ENCODE measurements around the gene PAX2. TPM values are rescaled to one million over a fixed set of nuclear protein-coding genes. Genes with fewer than 3 reads are reported as not detected.

Gene PAX2
- total RNA-seq, 1 donor from 2014 or later: not detected

DNA sequence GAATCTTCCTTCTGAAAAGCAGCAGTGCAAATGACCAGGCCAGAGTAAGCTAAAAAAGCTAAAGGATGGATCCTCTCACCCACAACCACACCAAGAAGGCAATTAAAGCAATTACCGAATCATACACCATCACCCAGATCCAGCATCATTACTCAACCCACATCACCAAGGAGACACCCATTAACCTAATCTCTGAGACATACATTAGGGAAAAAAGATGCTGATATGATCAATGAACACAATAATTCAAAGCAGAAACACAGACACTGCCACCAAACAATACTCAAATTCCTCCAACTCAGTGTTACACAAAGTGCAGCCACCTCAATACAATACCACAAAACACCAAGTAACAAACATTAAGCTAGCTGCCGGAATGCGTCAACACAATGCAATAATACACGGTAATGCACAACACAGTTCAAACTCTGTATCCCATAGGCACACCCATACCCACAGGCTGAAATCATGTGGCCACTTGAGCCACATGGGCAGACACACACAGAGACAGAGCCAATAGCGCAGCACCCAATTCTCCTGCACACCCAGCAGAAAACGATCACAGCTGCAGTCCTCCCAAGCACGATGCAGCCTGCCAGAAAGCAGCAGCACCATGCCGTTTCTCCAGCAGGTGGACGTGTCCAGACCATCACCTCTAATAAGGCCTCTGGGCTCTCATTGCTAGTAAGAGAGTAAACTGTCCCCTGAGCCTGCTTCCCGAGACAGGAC lies 21.5 kb downstream of the PAX2 start:
- H3K27ac Mint-ChIP-seq (ENCODE audit: unreplicated experiment): no peak overlapping the region

DNA sequence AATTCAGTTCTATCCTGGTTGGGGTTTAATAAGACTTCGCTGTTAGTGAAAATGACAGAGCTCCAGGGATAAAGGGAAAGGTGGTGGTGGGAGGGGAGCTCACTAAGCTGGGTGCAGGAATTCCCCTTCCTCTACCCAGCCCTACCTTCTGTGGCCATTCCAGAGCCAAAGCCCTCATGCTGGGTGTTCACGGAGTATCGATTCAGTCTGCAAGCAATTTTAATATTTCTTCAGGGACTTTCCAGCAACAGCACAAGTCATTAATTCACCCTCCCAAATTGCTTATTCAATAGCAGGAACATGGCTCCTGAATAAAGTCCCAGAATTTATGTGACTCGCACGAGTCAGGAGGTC lies 22.0 kb downstream of the PAX2 start:
- Mint-ChIP-seq H3K4me1 (ENCODE audit: low read depth, unreplicated experiment) (no peaks in the 10 kb centered on the region), H3K9me3 (ENCODE audit: unreplicated experiment) (no peaks in the 10 kb centered on the region), H3K27ac (ENCODE audit: unreplicated experiment) (no peak overlapping the region), H3K4me3 (ENCODE audit: unreplicated experiment) (no peak overlapping the region), H3K36me3 (ENCODE audit: unreplicated experiment) (no peaks in the 10 kb centered on the region), H3K27me3 (ENCODE audit: unreplicated experiment) (peaks cover 3% of the 10 kb centered on the region)
- DNase-seq: no peak
- TF ChIP-seq, protein P1, sequence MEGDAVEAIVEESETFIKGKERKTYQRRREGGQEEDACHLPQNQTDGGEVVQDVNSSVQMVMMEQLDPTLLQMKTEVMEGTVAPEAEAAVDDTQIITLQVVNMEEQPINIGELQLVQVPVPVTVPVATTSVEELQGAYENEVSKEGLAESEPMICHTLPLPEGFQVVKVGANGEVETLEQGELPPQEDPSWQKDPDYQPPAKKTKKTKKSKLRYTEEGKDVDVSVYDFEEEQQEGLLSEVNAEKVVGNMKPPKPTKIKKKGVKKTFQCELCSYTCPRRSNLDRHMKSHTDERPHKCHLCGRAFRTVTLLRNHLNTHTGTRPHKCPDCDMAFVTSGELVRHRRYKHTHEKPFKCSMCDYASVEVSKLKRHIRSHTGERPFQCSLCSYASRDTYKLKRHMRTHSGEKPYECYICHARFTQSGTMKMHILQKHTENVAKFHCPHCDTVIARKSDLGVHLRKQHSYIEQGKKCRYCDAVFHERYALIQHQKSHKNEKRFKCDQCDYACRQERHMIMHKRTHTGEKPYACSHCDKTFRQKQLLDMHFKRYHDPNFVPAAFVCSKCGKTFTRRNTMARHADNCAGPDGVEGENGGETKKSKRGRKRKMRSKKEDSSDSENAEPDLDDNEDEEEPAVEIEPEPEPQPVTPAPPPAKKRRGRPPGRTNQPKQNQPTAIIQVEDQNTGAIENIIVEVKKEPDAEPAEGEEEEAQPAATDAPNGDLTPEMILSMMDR (IDR thresholded peaks at IDR 0.05; ENCODE audit: partially characterized antibody, unreplicated experiment): peak; percentile 4

More for the DNA sequence above, 21.5 kb downstream of the PAX2 start:
- TF ChIP-seq, protein P1 (IDR thresholded peaks at IDR 0.05; ENCODE audit: partially characterized antibody, unreplicated experiment): peak; percentile 24
- Mint-ChIP-seq H3K4me1 (ENCODE audit: low read depth, unreplicated experiment) (no peaks in the 10 kb centered on the region), H3K9me3 (ENCODE audit: unreplicated experiment) (no peaks in the 10 kb centered on the region), H3K27me3 (ENCODE audit: unreplicated experiment) (peaks cover 7% of the 10 kb centered on the region), H3K4me3 (ENCODE audit: unreplicated experiment) (no peak overlapping the region), H3K36me3 (ENCODE audit: unreplicated experiment) (no peaks in the 10 kb centered on the region)
- DNase-seq: no peak

DNA sequence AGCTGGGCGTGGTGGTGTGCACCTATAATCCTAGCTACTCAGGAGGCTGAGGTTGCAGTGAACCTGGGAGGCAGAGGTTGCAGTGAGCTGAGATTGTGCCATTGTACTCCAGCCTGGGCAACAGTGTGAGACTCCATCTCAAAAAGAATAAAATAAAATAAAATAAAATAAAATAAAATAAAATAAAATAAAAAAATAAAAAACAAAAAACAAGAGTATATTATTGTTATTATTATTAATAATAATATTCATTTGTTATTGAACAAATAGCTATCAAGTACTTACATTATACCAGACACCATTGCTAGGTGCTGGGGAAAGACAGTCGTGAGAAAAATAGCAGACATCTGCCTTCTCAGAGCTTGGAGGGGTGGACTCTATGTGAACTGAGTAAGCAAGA lies 24.1 kb downstream of the PAX2 start:
- Mint-ChIP-seq H3K27ac (ENCODE audit: unreplicated experiment) (no peak overlapping the region), H3K36me3 (ENCODE audit: unreplicated experiment) (no peaks in the 10 kb centered on the region), H3K27me3 (ENCODE audit: unreplicated experiment) (peaks cover 3% of the 10 kb centered on the region), H3K4me1 (ENCODE audit: low read depth, unreplicated experiment) (no peaks in the 10 kb centered on the region), H3K4me3 (ENCODE audit: unreplicated experiment) (no peak overlapping the region), H3K9me3 (ENCODE audit: unreplicated experiment) (no peaks in the 10 kb centered on the region)
- TF ChIP-seq, protein P1 (IDR thresholded peaks at IDR 0.05; ENCODE audit: partially characterized antibody, unreplicated experiment): no peak
- DNase-seq: no peak

GRCh38 chr10:100773646-100774045 lies 28.3 kb downstream of the PAX2 start:
- H3K4me3 Mint-ChIP-seq (ENCODE audit: unreplicated experiment): no peak overlapping the region
- TF ChIP-seq, protein P1 (IDR thresholded peaks at IDR 0.05; ENCODE audit: partially characterized antibody, unreplicated experiment): no peak
- peaks cover 7% of the 10 kb centered on the region for H3K36me3 Mint-ChIP-seq (ENCODE audit: unreplicated experiment)
- no peak for DNase-seq
- no peaks in the 10 kb centered on the region for H3K9me3 Mint-ChIP-seq (ENCODE audit: unreplicated experiment)
- H3K4me1 Mint-ChIP-seq (ENCODE audit: low read depth, unreplicated experiment): peaks cover 8% of the 10 kb centered on the region
- peaks cover 5% of the 10 kb centered on the region for H3K27me3 Mint-ChIP-seq (ENCODE audit: unreplicated experiment)
- H3K27ac Mint-ChIP-seq (ENCODE audit: unreplicated experiment): no peak overlapping the region

- TF ChIP-seq, protein P1 (IDR thresholded peaks at IDR 0.05; ENCODE audit: partially characterized antibody, unreplicated experiment): no peak
- H3K27me3 Mint-ChIP-seq (ENCODE audit: unreplicated experiment): peaks cover 10% of the 10 kb centered on the region
Measured at GRCh38 chr10:100774223-100774622, 28.8 kb downstream of the PAX2 start.

More at GRCh38 chr10:100774223-100774622, 28.8 kb downstream of the PAX2 start:
- DNase-seq: no peak
- no peak overlapping the region for H3K4me3 Mint-ChIP-seq (ENCODE audit: unreplicated experiment)
- peaks cover 7% of the 10 kb centered on the region for H3K36me3 Mint-ChIP-seq (ENCODE audit: unreplicated experiment)
- peaks cover 3% of the 10 kb centered on the region for H3K9me3 Mint-ChIP-seq (ENCODE audit: unreplicated experiment)
- peaks cover 8% of the 10 kb centered on the region for H3K4me1 Mint-ChIP-seq (ENCODE audit: low read depth, unreplicated experiment)
- no peak overlapping the region for H3K27ac Mint-ChIP-seq (ENCODE audit: unreplicated experiment)

Data from glutamatergic neuron (in vitro differentiated cells).